SK-N-SH treated with all-trans-retinoic acid at 6 μM for 48 hours (cell line): ENCODE results near the gene VPS11.

ENCODE experiments used
- ARNTL ChIP-seq: fragments of 450-650 bp; formaldehyde crosslinking; IDR thresholded peaks from 2 replicates; pipeline ENCODE4 v1.5.0; 2020; ENCODE audit warnings: low read depth, mild to moderate bottlenecking, moderate library complexity, borderline replicate concordance
- BACH2 ChIP-seq: fragments of 250-450 bp; sonication (Bioruptor Pico); IDR thresholded peaks from 2 replicates; pipeline ENCODE4 v1.9.0; 2021; ENCODE audit warnings: mild to moderate bottlenecking, borderline replicate concordance
- CSDC2 ChIP-seq: fragments of 250-450 bp; sonication (Bioruptor Pico); IDR thresholded peaks from 2 replicates; pipeline ENCODE4 v1.5.0; 2020; ENCODE audit warnings: mild to moderate bottlenecking, moderate library complexity
- PPARA ChIP-seq: fragments of 250-450 bp; sonication (Bioruptor Pico); IDR thresholded peaks from 2 replicates; pipeline ENCODE4 v1.5.0; 2020; ENCODE audit warnings: mild to moderate bottlenecking, borderline replicate concordance
- SNAI2 ChIP-seq: fragments of 250-450 bp; sonication (Bioruptor Pico); IDR thresholded peaks from 2 replicates; pipeline ENCODE4 v1.5.0; 2020; ENCODE audit warnings: mild to moderate bottlenecking, moderate library complexity
- TCF4 ChIP-seq: fragments of 250-450 bp; sonication (Bioruptor Pico); IDR thresholded peaks from 2 replicates; pipeline ENCODE4 v1.8.0; 2021; ENCODE audit warnings: mild to moderate bottlenecking, moderate library complexity, borderline replicate concordance
- TOX ChIP-seq: fragments of 250-450 bp; sonication (Bioruptor Pico); IDR thresholded peaks from 2 replicates; pipeline ENCODE4 v1.8.0; 2021; ENCODE audit warnings: mild to moderate bottlenecking, moderate library complexity, borderline replicate concordance
- ZFP3 ChIP-seq: fragments of 250-450 bp; sonication (Bioruptor Pico); IDR thresholded peaks from 2 replicates; pipeline ENCODE4 v1.5.0; 2020; ENCODE audit warnings: mild to moderate bottlenecking, moderate library complexity
- TF ChIP-seq, protein P1 (sequence below): fragments of 250-450 bp; sonication (Bioruptor Pico); IDR thresholded peaks from 2 replicates; pipeline ENCODE4 v1.5.0; 2020; ENCODE audit warnings: mild to moderate bottlenecking, moderate library complexity
- TF ChIP-seq, protein P2 (sequence below): fragments of 250-450 bp; sonication (Bioruptor Pico); IDR thresholded peaks from 2 replicates; pipeline ENCODE4 v1.8.0; 2020; ENCODE audit warnings: mild to moderate bottlenecking, moderate library complexity, borderline replicate concordance

DNA sequence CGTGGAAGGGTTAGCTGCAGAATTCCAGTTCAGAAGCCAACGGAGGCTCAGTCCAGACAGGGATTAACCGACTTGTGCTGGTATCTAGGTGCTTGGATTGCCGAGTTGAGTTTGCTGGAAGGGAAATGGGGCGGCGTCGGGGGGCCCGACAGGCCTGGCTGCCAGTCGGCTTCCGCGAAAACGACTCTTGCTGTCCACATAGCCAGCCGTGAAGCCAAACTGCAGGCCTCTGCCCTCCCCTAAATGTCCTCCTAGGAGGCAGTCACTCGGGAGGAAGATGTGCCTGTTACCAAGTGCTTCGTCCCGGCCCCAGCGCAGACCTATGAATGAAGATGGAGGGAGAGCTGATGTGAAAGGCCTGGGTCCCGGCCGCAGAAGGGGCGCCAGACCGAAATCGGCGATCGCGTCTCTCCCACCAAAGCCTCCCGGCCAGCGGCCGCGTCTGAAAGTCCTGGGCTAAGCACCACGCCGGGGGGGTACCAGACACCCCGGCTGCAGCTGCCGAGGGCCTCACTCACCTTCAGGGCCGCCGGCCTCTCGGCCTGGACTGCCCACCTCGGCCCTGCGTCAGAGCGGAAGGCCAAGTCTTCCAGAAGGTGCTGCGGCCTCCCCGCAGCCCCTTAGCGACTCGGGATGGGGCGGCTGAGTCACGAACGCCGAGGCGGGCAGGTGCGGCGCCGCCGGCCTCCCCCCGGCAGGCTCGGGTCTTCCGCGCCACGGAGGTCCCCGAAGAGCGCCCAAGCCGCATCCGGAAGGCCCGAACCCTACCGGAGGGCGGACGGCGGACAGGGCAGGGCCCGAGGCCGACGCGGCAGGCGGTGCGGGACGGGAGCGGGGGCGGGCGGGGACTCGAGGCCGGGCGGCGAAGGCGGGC is 26.6 kb downstream of the VPS11 start:
- TF ChIP-seq, protein P1, sequence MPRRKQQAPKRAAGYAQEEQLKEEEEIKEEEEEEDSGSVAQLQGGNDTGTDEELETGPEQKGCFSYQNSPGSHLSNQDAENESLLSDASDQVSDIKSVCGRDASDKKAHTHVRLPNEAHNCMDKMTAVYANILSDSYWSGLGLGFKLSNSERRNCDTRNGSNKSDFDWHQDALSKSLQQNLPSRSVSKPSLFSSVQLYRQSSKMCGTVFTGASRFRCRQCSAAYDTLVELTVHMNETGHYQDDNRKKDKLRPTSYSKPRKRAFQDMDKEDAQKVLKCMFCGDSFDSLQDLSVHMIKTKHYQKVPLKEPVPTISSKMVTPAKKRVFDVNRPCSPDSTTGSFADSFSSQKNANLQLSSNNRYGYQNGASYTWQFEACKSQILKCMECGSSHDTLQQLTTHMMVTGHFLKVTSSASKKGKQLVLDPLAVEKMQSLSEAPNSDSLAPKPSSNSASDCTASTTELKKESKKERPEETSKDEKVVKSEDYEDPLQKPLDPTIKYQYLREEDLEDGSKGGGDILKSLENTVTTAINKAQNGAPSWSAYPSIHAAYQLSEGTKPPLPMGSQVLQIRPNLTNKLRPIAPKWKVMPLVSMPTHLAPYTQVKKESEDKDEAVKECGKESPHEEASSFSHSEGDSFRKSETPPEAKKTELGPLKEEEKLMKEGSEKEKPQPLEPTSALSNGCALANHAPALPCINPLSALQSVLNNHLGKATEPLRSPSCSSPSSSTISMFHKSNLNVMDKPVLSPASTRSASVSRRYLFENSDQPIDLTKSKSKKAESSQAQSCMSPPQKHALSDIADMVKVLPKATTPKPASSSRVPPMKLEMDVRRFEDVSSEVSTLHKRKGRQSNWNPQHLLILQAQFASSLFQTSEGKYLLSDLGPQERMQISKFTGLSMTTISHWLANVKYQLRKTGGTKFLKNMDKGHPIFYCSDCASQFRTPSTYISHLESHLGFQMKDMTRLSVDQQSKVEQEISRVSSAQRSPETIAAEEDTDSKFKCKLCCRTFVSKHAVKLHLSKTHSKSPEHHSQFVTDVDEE (CRISPR knock-in tag): no peak
- TF ChIP-seq BACH2 (CRISPR knock-in tag) (no peak), TOX (CRISPR knock-in tag) (no peak), PPARA (CRISPR knock-in tag) (no peak), CSDC2 (CRISPR knock-in tag) (no peak), ARNTL (CRISPR knock-in tag) (no peak), SNAI2 (no peak), ZFP3 (no peak), TCF4 (CRISPR knock-in tag) (no peak)
- TF ChIP-seq, protein P2, sequence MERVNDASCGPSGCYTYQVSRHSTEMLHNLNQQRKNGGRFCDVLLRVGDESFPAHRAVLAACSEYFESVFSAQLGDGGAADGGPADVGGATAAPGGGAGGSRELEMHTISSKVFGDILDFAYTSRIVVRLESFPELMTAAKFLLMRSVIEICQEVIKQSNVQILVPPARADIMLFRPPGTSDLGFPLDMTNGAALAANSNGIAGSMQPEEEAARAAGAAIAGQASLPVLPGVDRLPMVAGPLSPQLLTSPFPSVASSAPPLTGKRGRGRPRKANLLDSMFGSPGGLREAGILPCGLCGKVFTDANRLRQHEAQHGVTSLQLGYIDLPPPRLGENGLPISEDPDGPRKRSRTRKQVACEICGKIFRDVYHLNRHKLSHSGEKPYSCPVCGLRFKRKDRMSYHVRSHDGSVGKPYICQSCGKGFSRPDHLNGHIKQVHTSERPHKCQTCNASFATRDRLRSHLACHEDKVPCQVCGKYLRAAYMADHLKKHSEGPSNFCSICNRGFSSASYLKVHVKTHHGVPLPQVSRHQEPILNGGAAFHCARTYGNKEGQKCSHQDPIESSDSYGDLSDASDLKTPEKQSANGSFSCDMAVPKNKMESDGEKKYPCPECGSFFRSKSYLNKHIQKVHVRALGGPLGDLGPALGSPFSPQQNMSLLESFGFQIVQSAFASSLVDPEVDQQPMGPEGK: no peak
